Activated T-helper 2 cell treated with anti-CD3 and anti-CD28 coated beads, Interferon-gamma antibody, Interleukin-2, Interleukin-4, amounts not matched to agents 10 μg/mL and 5 μg/mL and 100 μg/mL, durations not matched to agents 14 hours and 24 hours and 36 hours (primary cell): ENCODE measurements around the gene LRRC46. TPM values are rescaled to one million over a fixed set of nuclear protein-coding genes. Genes with fewer than 3 reads are reported as not detected.

Experiments
- DNase-seq: peaks from one replicate; pipeline ENCODE4 v3.0.0; 2021; ENCODE audit warnings: low spot score
- H3K27ac Mint-ChIP-seq: one replicate; pipeline ENCODE4 v1.8.0; 2021; ENCODE audit warnings: mixed read lengths
- H3K27me3 Mint-ChIP-seq: one replicate; pipeline ENCODE4 v1.8.0; 2021; ENCODE audit warnings: low read depth, mixed read lengths
- H3K36me3 Mint-ChIP-seq: one replicate; pipeline ENCODE4 v1.8.0; 2021; ENCODE audit warnings: low read depth, mixed read lengths
- H3K4me1 Mint-ChIP-seq: one replicate; pipeline ENCODE4 v1.8.0; 2021; ENCODE audit warnings: low read depth, mixed read lengths
- H3K4me3 Mint-ChIP-seq: one replicate; pipeline ENCODE4 v1.8.0; 2021; ENCODE audit warnings: low read depth, mild to moderate bottlenecking, moderate library complexity, mixed read lengths
- H3K9me3 Mint-ChIP-seq: one replicate; pipeline ENCODE4 v1.8.0; 2021; ENCODE audit warnings: mixed read lengths
- intact Hi-C: fragments of 100-400 bp; cut with micrococcal nuclease; formaldehyde crosslinking; loops from one replicate; pipeline ENCODE4 v1.15.1; 2023
- total RNA-seq: library from RNA; stranded (reverse); gene quantifications from 2 replicates; pipeline ENCODE4 v1.2.3, GENCODE V29; 2022

The LRRC46 gene
- total RNA-seq, 1 donor from 2014 or later: 0.64 TPM

DNA sequence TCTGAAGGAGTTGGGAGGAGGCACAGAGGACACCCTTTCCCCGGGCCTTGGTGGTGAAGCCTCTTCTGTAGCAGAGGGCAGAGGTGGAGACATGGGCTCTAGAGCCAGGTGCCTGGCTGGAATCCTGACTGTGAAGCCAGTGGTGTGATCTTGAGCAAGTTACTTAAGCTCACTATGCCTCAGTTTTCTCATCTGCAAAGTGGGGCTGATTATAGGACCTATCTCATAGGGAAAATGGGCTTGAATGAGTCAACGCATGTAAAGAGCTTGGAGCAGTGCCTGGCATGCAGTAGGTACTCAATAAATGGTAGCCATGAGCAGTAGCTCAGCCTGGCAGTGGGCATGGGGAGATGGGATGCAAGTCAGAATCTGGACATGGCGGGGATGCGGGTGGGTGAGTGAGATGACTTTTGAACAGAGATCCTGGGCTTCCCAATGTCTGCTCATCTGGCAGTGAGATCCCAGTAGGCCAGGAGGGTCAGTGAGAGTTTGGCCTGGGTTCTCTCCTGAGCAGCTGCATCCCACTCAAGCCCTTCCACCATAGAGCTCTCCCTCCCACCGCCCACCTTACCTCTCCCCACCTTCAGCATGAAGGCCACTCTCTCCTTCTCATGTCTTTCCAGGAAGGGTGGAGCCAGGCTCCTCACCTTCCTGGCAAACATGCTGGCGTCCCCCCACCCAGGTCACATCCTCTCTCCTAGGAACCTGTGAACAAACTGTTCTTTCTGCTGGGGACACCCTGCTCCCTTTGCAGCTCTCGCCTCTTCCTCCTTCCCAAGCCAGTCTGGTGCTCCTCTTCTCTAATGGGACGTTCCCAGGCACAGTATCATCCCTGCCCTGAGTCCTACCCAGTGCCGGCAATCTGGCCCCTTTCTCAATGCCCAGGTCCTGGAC lies 51.5 kb downstream of the LRRC46 start:
- intact Hi-C loops: no loop called here
- H3K9me3 Mint-ChIP-seq: no peaks in the 10 kb centered on the region

DNA sequence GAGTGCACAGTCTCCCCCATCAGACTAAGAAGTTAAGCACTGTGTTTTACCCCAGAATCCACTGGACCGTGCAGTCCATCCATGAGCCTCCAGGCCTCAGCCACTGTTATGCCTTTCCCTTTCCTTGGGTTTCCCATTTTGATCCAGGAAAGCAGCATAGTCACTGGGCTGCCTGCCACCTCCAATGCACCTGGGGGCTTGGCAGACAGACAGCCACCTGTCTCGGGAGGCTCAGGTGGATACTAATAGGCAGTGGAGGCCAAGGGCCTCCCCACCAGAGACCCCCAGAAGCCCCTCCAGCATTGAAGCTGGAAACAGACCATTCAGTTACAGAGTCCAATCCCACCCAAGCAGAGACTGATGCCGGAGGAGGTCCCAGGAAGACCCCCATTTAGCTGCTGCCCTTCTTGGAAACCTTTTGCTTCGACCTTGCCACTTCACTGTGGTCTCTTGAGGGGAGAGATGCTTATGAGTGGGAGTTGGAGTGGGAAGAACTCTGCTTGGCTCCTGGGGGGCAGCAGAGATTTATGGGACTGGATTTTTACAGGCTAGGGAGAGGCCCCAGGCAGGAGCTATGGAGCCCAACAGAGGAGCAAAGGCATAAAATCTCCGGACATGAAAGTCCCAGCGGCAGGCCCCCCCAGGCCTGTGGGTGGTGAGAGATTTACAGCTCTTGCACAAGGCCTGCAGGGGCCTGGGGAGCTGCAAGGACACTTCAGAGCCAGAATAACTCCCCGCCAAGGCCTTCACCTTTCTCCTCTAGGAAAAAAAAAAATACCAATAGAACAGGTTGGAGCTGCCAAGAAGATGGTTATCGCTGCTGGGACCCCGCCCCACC lies 52.3 kb downstream of the LRRC46 start:
- no peak overlapping the region for H3K27ac Mint-ChIP-seq
- H3K27me3 Mint-ChIP-seq: peaks cover 7% of the 10 kb centered on the region
- no peak overlapping the region for H3K4me3 Mint-ChIP-seq
- no peaks in the 10 kb centered on the region for H3K36me3 Mint-ChIP-seq
- peaks cover 4% of the 10 kb centered on the region for H3K4me1 Mint-ChIP-seq
- intact Hi-C loops: no loop called here
- no peak for DNase-seq
- H3K9me3 Mint-ChIP-seq: no peaks in the 10 kb centered on the region

More for the DNA sequence above, 51.5 kb downstream of the LRRC46 start:
- H3K4me3 Mint-ChIP-seq: no peak overlapping the region
- H3K27ac Mint-ChIP-seq: no peak overlapping the region
- H3K27me3 Mint-ChIP-seq: peaks cover 11% of the 10 kb centered on the region
- DNase-seq: no peak
- no peaks in the 10 kb centered on the region for H3K36me3 Mint-ChIP-seq
- H3K4me1 Mint-ChIP-seq: peaks cover 4% of the 10 kb centered on the region

DNA sequence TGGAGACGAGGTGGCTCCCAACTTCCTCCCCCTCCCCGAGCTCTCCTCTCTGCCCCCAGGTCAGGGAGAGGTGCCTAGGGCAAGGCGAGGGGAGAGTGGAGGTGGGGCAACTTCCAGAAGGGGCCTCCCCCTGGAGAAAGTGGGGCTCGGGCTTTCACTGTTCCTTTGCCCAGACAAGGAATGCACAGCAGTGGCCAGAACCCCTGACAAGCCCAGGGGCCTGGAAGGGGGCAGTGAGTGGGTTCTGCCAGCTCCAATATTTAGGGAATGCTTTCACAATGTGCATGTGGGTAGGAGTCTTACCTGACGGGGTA lies 52.9 kb downstream of the LRRC46 start:
- H3K4me3 Mint-ChIP-seq: no peak overlapping the region
- no peaks in the 10 kb centered on the region for H3K4me1 Mint-ChIP-seq
- no peaks in the 10 kb centered on the region for H3K9me3 Mint-ChIP-seq
- H3K27ac Mint-ChIP-seq: no peak overlapping the region
- DNase-seq: no peak
- peaks cover 3% of the 10 kb centered on the region for H3K27me3 Mint-ChIP-seq
- H3K36me3 Mint-ChIP-seq: no peaks in the 10 kb centered on the region
- intact Hi-C loops: no loop called here

DNA sequence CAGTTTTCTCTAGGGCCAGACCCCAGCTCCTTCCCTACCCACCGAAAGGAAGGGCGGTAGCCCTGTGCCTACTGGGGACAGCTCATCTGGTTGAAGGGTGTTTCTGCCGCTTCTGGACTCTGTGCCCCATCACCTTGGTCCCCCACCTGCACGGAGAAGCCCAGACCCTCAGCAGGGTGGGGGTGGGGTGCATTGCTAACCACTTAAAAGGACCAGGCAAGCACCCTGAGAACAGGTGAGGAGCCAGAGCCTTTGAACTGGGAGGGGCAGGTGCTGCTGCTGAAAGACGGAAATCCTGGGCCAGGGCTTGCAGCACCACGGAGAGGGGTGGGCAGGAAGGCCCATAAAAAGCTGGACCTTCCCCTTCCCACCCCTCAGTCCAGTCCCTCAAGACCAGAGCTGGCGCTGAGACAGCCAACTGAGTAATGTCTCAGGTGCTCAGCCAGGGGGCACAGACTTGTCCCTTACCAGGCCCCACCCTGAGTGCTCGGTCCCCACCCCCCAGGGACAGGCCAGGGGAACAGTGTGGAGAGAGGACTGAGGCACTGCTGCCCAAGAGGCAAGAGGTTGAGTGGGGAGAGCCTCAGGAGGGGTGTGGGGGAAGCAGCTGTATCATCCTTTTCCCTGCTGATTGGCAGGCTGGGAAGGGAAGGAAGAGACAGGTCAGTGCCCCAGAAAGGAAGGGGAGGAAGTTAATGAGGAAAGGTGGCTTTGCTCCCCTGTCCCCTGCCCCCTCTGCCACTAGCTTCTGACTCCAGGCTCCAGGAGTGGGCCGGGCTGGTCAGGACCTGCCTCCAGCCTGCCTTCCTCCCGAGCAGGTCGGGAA lies 53.6 kb downstream of the LRRC46 start:
- no peaks in the 10 kb centered on the region for H3K9me3 Mint-ChIP-seq
- intact Hi-C loops: no loop called here

More for the DNA sequence above, 53.6 kb downstream of the LRRC46 start:
- Mint-ChIP-seq H3K27ac (no peak overlapping the region), H3K27me3 (peaks cover 2% of the 10 kb centered on the region), H3K4me1 (no peaks in the 10 kb centered on the region), H3K4me3 (no peak overlapping the region), H3K36me3 (no peaks in the 10 kb centered on the region)
- DNase-seq: no peak

Other genes starting within 250 kb of the LRRC46 start
- 687 and 692 TPM in 2 replicates for gene KPNB1, start 181.8 kb upstream of the LRRC46 start, total RNA-seq
- gene TBKBP1, start 137.5 kb upstream of the LRRC46 start, total RNA-seq: 9.8 and 11.3 TPM in 2 replicates
- gene TBX21, start 98.4 kb upstream of the LRRC46 start, total RNA-seq: 40.4 and 40.6 TPM in 2 replicates
- gene OSBPL7, start 9.9 kb upstream of the LRRC46 start, total RNA-seq: 19.5 and 20.7 TPM in 2 replicates
- gene MRPL10, start 129 bp upstream of the LRRC46 start, total RNA-seq: 52.2 and 54.1 TPM in 2 replicates
- 23.5 and 27.5 TPM in 2 replicates for gene SCRN2, start 9.6 kb downstream of the LRRC46 start, total RNA-seq
- gene SP6, start 19.5 kb downstream of the LRRC46 start, total RNA-seq: 0.09 and 0.14 TPM in 2 replicates
- 16.5 and 19.7 TPM in 2 replicates for gene SP2, start 64.6 kb downstream of the LRRC46 start, total RNA-seq
- gene PNPO, start 109.9 kb downstream of the LRRC46 start, total RNA-seq: 41.0 and 45.9 TPM in 2 replicates
- not detected in 2 replicates for gene PRR15L, start 126.2 kb downstream of the LRRC46 start, total RNA-seq
- gene CDK5RAP3, start 139.4 kb downstream of the LRRC46 start, total RNA-seq: 192 and 199 TPM in 2 replicates
- 5.7 and 5.9 TPM in 2 replicates for gene COPZ2, start 206.1 kb downstream of the LRRC46 start, total RNA-seq
- gene NFE2L1, start 216.7 kb downstream of the LRRC46 start, total RNA-seq: 66.2 and 71.3 TPM in 2 replicates